Mesothelial cell of epicardium (in vitro differentiated cells): ENCODE data around the gene ENOX2. TPM values are rescaled to one million over a fixed set of nuclear protein-coding genes. Genes with fewer than 3 reads are reported as not detected.

Source experiments
- DNase-seq, 2 experiments: peaks; one replicate each; pipeline ENCODE4 v3.0.0; 2021; ENCODE audit warnings: low spot score in 2 of 2; ENCODE audit not compliant: unreplicated experiment in 2 of 2
- H3K27ac Mint-ChIP-seq: 2 replicates; pipeline ENCODE4 v1.8.0; 2021; ENCODE audit warnings: mixed read lengths
- H3K27me3 Mint-ChIP-seq: 2 replicates; pipeline ENCODE4 v1.8.0; 2021; ENCODE audit warnings: low read depth, mixed read lengths
- H3K36me3 Mint-ChIP-seq: 2 replicates; pipeline ENCODE4 v1.8.0; 2021; ENCODE audit warnings: mixed read lengths
- H3K4me1 Mint-ChIP-seq: 2 replicates; pipeline ENCODE4 v1.8.0; 2021; ENCODE audit warnings: mixed read lengths
- H3K4me3 Mint-ChIP-seq: 2 replicates; pipeline ENCODE4 v1.8.0; 2021; ENCODE audit warnings: mild to moderate bottlenecking, moderate library complexity, mixed read lengths
- H3K9me3 Mint-ChIP-seq: 2 replicates; pipeline ENCODE4 v1.8.0; 2021; ENCODE audit warnings: mixed read lengths
- total RNA-seq: library from RNA; stranded (reverse); gene quantifications from 3 replicates; pipeline ENCODE4 v1.2.1, GENCODE V29; 2021
- TF ChIP-seq, protein P1 (sequence below): fragments of 200-600 bp; sonication (generic); IDR thresholded peaks from one replicate; pipeline ENCODE4 v1.5.0; 2021; ENCODE audit warnings: antibody characterized with exemption; ENCODE audit not compliant: unreplicated experiment

Gene ENOX2
- total RNA-seq, 1 donor from 2014 or later, result 13.0 TPM

DNA sequence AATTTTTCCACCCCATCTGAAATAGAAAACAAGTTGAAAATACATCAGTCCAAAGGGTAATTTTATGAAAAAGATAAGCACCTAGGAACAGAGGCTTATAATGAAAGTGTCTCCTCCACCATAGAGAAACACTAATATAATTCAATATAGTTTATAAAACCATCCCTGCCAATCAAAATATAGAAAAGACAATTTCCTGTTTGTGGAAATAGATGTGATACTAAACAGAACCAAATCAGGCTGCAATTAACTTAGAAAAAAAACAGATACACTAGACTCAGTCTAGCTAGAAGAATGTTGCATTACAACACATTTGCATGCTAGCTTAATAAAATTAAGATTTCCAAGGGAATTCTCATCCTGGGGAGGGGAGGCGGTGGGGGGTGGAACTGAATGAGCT lies 68.2 kb downstream of the ENOX2 start:
- DNase-seq, result no peak
- TF ChIP-seq, protein P1, sequence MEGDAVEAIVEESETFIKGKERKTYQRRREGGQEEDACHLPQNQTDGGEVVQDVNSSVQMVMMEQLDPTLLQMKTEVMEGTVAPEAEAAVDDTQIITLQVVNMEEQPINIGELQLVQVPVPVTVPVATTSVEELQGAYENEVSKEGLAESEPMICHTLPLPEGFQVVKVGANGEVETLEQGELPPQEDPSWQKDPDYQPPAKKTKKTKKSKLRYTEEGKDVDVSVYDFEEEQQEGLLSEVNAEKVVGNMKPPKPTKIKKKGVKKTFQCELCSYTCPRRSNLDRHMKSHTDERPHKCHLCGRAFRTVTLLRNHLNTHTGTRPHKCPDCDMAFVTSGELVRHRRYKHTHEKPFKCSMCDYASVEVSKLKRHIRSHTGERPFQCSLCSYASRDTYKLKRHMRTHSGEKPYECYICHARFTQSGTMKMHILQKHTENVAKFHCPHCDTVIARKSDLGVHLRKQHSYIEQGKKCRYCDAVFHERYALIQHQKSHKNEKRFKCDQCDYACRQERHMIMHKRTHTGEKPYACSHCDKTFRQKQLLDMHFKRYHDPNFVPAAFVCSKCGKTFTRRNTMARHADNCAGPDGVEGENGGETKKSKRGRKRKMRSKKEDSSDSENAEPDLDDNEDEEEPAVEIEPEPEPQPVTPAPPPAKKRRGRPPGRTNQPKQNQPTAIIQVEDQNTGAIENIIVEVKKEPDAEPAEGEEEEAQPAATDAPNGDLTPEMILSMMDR, result no peak
- Mint-ChIP-seq H3K4me1 (no peaks in the 10 kb centered on the region), H3K27me3 (no peaks in the 10 kb centered on the region), H3K36me3 (no peaks in the 10 kb centered on the region), H3K9me3 (no peaks in the 10 kb centered on the region), H3K4me3 (no peak overlapping the region), H3K27ac (no peak overlapping the region)

DNA sequence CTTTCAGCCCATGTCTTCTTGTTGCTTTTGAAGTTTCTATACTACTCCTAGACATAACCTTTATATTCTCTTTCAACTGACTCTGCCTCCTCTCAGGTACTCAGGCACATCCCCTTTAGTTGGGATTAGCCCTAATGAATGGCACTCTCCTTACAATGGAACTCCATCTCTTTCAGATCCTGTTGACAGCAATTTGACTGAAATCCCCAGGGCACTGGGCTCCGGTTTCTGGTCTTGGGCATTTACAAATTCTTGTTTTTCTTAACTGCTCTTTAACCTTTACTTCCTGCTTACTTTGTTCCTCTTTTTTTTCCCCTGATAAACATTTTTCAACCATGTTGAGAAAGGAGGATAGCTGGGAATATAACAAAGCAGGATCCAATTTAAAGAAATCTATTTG lies 68.9 kb downstream of the ENOX2 start:
- no peak overlapping the region for H3K4me3 Mint-ChIP-seq

DNA sequence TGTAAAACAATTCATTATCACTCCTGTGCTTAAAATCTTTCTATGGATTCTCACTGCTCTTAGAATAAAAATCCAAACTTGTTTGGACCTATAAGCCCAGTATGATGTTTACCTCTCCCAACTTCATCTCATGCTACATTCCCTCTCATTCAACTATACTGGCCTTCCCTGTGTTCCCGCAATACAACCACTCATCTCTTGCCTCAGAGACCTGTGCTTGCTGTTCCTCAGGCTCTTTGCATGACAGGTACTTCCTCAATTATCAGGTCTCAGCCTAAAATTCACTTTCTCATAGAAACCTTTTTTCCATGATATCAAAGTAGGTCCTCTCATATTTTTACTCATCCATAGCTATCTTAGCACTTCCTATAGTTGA lies 71.7 kb downstream of the ENOX2 start:
- Mint-ChIP-seq H3K9me3 (no peaks in the 10 kb centered on the region), H3K4me3 (no peak overlapping the region), H3K36me3 (no peaks in the 10 kb centered on the region), H3K27me3 (no peaks in the 10 kb centered on the region), H3K27ac (no peak overlapping the region), H3K4me1 (no peaks in the 10 kb centered on the region)
- no peak for DNase-seq
- TF ChIP-seq, protein P1, result no peak

More for the DNA sequence above, 68.9 kb downstream of the ENOX2 start:
- Mint-ChIP-seq H3K4me1 (no peaks in the 10 kb centered on the region), H3K27me3 (no peaks in the 10 kb centered on the region), H3K27ac (no peak overlapping the region), H3K36me3 (no peaks in the 10 kb centered on the region), H3K9me3 (no peaks in the 10 kb centered on the region)
- TF ChIP-seq, protein P1, result no peak
- DNase-seq, result no peak

DNA sequence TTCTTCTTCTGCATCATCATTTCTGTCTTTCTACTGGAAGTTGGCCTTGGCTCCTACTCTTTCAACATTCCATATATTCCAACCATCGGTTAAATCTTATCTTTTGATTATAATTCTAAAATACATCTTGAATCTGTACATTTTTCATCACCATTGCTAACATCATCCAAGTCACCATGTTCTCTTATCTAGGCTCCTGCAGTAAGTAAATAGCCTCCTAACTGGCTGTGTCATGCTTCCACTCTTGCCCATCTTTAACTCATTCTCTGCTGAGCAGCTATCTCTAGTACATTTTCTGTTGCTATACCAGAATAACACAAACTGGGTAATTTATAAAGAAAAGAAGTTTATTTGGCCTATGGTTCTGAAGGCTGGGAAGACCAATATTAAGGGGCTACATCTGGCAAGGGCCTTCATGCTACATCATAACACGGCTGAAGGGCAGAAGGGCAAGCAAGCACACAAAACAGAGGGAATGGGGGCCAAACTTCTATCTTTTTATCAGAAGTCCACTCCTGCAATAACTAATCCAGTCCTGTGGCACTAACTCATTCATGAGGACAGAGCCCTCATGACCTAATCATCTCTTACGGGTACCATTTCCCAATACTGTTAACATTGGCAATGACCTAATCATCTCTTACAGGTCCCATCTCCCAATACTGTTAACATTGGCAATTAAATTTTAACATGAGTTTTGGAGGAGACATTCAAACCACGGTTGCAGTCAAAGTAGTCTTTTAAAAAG lies 72.2 kb downstream of the ENOX2 start:
- Mint-ChIP-seq H3K36me3 (no peaks in the 10 kb centered on the region), H3K4me1 (no peaks in the 10 kb centered on the region), H3K27me3 (no peaks in the 10 kb centered on the region), H3K4me3 (no peak overlapping the region), H3K27ac (no peak overlapping the region), H3K9me3 (no peaks in the 10 kb centered on the region)
- TF ChIP-seq, protein P1, result no peak
- no peak for DNase-seq

DNA sequence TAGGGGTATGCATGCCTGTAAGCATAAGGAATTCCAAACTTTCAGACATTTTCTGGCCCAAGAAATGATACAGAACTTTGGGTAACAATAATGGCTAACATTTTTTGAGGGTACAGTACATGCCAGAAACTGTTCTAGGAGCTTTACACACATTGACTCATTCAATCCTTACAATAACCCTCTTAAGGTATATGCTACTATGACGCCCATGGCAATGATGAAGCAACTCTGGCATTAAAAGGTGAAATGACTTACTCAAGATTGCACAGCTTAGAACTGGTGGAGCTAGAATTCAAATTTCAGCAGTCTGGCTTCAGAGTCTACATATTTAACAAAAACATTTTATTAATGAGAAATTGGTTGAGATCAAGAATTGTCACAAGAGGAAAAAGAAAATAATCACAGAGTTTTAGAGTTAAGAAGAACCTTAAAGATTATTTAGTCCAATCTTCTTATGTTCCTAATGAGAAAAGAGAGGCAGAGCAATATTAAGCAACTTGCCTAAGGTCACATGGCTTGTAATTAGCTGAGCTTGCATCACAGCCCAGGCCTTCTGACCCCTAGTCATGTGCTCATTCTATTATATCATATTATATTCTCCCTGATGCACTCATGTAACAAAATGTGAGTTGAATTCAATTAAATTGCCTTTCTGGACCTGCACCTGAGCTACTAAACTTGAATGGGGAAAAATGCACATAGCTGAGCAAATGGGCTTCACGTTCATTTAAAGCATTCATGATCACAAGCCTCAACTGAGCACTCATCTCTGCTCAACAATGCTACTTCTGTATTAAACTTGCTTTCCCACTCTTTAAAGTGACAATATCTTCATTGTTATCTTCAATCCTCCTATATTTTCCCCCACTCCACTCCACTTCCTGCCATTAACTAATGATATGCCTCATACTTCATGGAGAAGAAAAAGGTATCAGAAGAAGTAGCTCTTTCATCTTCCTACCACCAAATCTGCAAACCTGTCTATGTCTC lies 73.2 kb downstream of the ENOX2 start:
- H3K36me3 Mint-ChIP-seq, result no peaks in the 10 kb centered on the region
- H3K4me3 Mint-ChIP-seq, result no peak overlapping the region
- H3K9me3 Mint-ChIP-seq, result no peaks in the 10 kb centered on the region
- DNase-seq, result no peak
- TF ChIP-seq, protein P1, result no peak
- H3K4me1 Mint-ChIP-seq, result no peaks in the 10 kb centered on the region
- H3K27me3 Mint-ChIP-seq, result no peaks in the 10 kb centered on the region
- H3K27ac Mint-ChIP-seq, result no peak overlapping the region
